C4-2B (cell line): ENCODE measurements around the gene ENSA.
"Not testable (repeated sequence)": the region's sequence is repeated elsewhere in the genome, so short reads cannot be mapped to it uniquely, and the experiment has no call there.

Experiments
- CTCF ChIP-seq: fragments of 450-650 bp; conservative IDR thresholded peaks from 2 replicates; pipeline ENCODE4 v1.5.1; 2017; ENCODE audit warnings: mild to moderate bottlenecking
- ZFX ChIP-seq: fragments of 450-650 bp; IDR thresholded peaks from 2 replicates; pipeline ENCODE4 v1.6.1; 2017

GRCh38 chr1:150624134-150624533 lies 5.3 kb downstream of the ENSA start:
- not testable (repeated sequence) for TF ChIP-seq CTCF, ZFX
